Measurements from ENCODE around the gene CERK.

The CERK gene

DNA sequence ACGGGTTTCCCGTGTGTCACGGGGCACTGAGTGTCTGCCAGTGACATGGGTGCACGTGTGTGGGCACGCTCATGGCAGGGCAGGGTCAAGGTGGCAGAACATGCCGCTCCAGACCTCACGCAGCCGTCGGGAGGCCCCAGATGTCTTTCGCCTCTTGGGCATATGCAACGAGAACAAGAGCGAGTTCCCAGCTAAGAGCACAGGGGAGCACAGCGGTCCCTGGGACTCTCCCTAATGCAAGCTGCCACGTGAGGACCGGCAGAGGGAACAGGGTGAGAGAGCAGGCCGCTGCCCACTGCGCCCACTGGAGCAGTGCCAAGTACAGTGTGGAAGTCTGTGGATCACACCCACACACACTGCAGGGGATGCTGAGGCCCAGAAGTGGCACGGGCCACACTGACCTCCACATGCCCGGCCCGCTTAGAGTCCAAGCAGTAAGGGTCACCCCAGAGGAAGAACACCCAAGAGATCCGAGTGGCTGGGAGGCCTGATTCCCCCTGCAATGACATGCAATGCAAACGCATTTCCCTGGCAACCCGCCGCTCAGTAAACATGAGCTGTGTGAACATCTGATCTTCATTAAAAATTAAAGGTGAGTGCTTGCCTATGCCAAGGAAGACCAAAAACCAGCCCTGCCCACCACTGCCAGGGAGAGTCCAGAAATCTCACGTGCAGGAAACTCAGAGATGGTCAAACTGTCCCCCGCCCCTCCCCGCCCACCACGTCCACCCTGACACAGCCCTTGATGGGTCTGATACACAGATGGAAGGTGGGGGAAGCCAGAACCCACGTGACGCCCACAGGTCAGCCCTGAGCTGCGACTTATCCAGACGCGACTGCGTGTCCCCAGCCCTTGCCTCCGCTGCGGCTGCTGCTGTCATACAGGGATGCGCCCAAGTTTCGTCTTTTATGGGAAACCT, 11.7 kb downstream of the CERK start:
- TF ChIP-seq CTCF (conservative IDR thresholded peaks at IDR 0.05) = no peak
- H3K27ac ChIP-seq = no peak overlapping the region

GRCh38 chr22:46725096-46725495, 13.0 kb downstream of the CERK start:
- no peak for TF ChIP-seq CTCF (conservative IDR thresholded peaks at IDR 0.05)

DNA sequence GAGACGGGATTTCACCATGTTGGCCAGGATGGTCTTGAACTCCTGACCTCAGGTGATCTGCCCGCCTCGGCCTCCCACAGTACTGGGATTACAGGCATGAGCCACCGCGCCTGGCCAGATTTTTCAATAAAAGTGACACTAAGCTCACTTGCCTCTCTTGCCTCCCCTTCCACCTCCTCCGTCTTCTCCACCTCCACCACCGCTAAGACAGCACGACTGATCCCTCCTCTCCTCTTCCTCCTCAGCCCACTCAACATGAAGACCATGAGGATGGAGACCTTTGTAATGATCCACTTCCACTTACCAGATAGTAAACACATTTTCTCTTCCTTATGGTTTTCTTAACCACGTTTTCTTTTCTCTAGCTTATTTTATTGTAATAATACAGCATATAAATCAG, 14.2 kb downstream of the CERK start:
- H3K27ac ChIP-seq = no peak overlapping the region
- TF ChIP-seq CTCF (conservative IDR thresholded peaks at IDR 0.05) = no peak

More at GRCh38 chr22:46725096-46725495, 13.0 kb downstream of the CERK start:
- no peak overlapping the region for H3K27ac ChIP-seq

DNA sequence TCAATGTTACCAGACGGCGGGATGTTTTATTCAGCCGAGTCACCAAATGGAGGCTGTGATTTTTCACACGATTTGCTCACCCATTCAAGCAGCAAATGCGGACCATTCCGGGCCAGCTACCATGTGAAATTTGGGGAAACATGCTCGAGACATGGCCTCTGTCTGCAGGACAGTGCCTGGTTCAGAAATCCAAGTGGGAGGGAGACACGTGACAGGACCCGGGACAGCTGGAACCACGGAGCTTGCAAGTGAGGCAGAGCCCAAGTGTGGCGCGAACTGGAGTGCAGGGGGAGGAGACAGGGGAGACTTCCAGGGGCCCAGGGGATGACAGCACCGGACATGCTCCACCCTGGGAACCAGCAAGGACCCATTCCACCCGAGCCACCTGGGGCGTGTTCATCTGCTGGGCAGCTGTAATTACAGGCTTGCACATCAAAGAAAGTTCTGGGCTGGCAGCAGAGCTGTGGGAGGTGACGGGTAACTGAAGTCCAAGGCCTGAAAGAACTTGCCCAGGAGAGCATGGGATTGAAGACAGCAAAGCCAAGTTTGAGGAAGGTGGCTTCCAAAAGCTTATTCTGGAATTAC, 16.5 kb downstream of the CERK start:
- TF ChIP-seq CTCF (conservative IDR thresholded peaks at IDR 0.05) = no peak
- H3K27ac ChIP-seq = no peak overlapping the region

GRCh38 chr22:46719921-46720320, 18.1 kb downstream of the CERK start:
- TF ChIP-seq CTCF (conservative IDR thresholded peaks at IDR 0.05) = no peak
- no peak overlapping the region for H3K27ac ChIP-seq

- TF ChIP-seq CTCF (conservative IDR thresholded peaks at IDR 0.05) = no peak
- H3K27ac ChIP-seq = no peak overlapping the region
Observed at GRCh38 chr22:46714550-46714949, 23.5 kb downstream of the CERK start.

DNA sequence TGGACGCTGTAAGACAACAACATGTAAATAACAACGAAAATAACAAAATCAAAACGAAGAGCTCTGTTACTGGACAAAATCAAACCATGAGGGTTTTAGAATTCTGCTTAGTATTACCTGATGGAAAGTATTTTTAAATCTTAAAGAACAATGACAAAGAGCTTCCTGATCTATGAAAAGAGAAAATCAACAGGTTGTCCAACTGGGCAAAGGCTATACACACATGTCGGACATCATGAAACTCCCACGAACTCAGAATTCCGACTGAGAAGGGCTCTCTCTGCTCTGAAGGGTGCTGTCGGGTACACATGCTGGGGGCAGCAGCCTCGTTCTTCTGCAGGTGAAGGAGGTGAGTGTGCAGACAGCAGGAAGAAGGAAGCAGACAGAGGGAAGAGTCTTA, 25.8 kb downstream of the CERK start:
- no peak for TF ChIP-seq CTCF (conservative IDR thresholded peaks at IDR 0.05)

More for the DNA sequence above, 25.8 kb downstream of the CERK start:
- H3K27ac ChIP-seq = no peak overlapping the region
